SK-N-SH (cell line): ENCODE results near the gene RIC3. TPM values are rescaled to one million over a fixed set of nuclear protein-coding genes. Genes with fewer than 3 reads are reported as not detected.

Source experiments
- CTCF ChIA-PET: fragments of 300-600, 350-600 bp; formaldehyde crosslinking; extraction: SDS; loops from one replicate; lab custom pipeline; 2021; lab: Yijun Ruan, JAX
- POLR2A ChIA-PET: fragments of 350-600 bp; sonication (Branson Sonifier 250); formaldehyde crosslinking; extraction: SDS; loops from one replicate; lab custom pipeline; 2020; ENCODE audit warnings: antibody characterized with exemption, inconsistent platforms; lab: Yijun Ruan, JAX
- DNase-seq: peaks from one replicate; pipeline ENCODE4 v3.0.0; 2012
- H2AFZ ChIP-seq: fragments of 200-600 bp; sonication (generic); 2 replicates; pipeline ENCODE4 v1.8.1; 2016; ENCODE audit warnings: antibody characterized with exemption, mild to moderate bottlenecking, low read depth
- H3F3A ChIP-seq: fragments of 200-600 bp; sonication (generic); replicated peaks from 2 replicates; pipeline ENCODE3; 2016; ENCODE audit warnings: antibody characterized with exemption, mild to moderate bottlenecking; ENCODE audit not compliant: insufficient read depth
- H3K27ac ChIP-seq, 2 experiments: fragments of 200-500 bp in 1 of 2; fragments of 200-600 bp in 1 of 2; sonication (Bioruptor generic) in 1 of 2; sonication (generic), shearing (Covaris generic) in 1 of 2; 2 replicates each; pipeline versions ENCODE4 v1.5.1 to v1.6.1; 2014 to 2016; ENCODE audit warnings: low read depth in 2 of 2, inconsistent platforms in 1 of 2, low read length in 1 of 2, mild to moderate bottlenecking in 1 of 2, mixed read lengths in 1 of 2
- H3K27me3 ChIP-seq: fragments of 200-600 bp; sonication (generic), shearing (Covaris generic); 2 replicates; pipeline ENCODE4 v1.6.1; 2016; ENCODE audit warnings: mixed run types; ENCODE audit not compliant: insufficient read depth
- H3K36me3 ChIP-seq, 2 experiments: fragments of 200-500 bp in 1 of 2; fragments of 200-600 bp in 1 of 2; sonication (Bioruptor generic) in 1 of 2; sonication (generic) in 1 of 2; replicated peaks in 1 of 2; 2 replicates each; pipeline versions ENCODE3 to v1.5.1; 2014 to 2016; ENCODE audit warnings: low read length in 1 of 2, mild to moderate bottlenecking in 1 of 2; ENCODE audit not compliant: insufficient read depth in 2 of 2, control insufficient read depth in 1 of 2
- H3K4me1 ChIP-seq, 2 experiments: fragments of 200-500 bp in 1 of 2; fragments of 200-600 bp in 1 of 2; sonication (Bioruptor generic) in 1 of 2; sonication (generic), shearing (Covaris generic) in 1 of 2; 2 replicates each; pipeline versions ENCODE4 v1.5.1 to v1.6.1; 2014 to 2016; ENCODE audit warnings: low read depth in 1 of 2, low read length in 1 of 2, mixed run types in 1 of 2; ENCODE audit not compliant: insufficient read depth in 2 of 2, control insufficient read depth in 1 of 2
- H3K4me2 ChIP-seq: fragments of 200-600 bp; sonication (generic), shearing (Covaris generic); 2 replicates; pipeline ENCODE4 v1.6.1; 2017; ENCODE audit warnings: mixed run types
- H3K4me3 ChIP-seq, 2 experiments: fragments of 200-500 bp in 1 of 2; fragments of 200-600 bp in 1 of 2; sonication (Bioruptor generic) in 1 of 2; sonication (generic), shearing (Covaris generic) in 1 of 2; 2 replicates each; pipeline versions ENCODE4 v1.5.1 to v1.8.1; 2014 to 2016; ENCODE audit warnings: low read depth in 2 of 2, inconsistent platforms in 1 of 2, low read length in 1 of 2, mild to moderate bottlenecking in 1 of 2, mixed read lengths in 1 of 2, moderate library complexity in 1 of 2
- H3K79me2 ChIP-seq: fragments of 200-600 bp; sonication (generic); 2 replicates; pipeline ENCODE4 v1.8.1; 2017; ENCODE audit warnings: mild to moderate bottlenecking; ENCODE audit not compliant: insufficient read depth
- H3K9ac ChIP-seq: fragments of 200-600 bp; sonication (generic); 2 replicates; pipeline ENCODE4 v1.6.1; 2017; ENCODE audit warnings: mixed run types
- H3K9me2 ChIP-seq: fragments of 200-600 bp; sonication (generic); 2 replicates; pipeline ENCODE4 v1.6.1; 2017; ENCODE audit warnings: mixed run types
- H3K9me3 ChIP-seq: fragments of 200-600 bp; sonication (generic); 2 replicates; pipeline ENCODE4 v1.6.1; 2017; ENCODE audit warnings: mixed run types, mild to moderate bottlenecking, moderate library complexity
- H4K20me1 ChIP-seq: fragments of 200-600 bp; sonication (generic); 2 replicates; pipeline ENCODE4 v1.6.1; 2017; ENCODE audit warnings: mild to moderate bottlenecking, mixed run types; ENCODE audit not compliant: insufficient read depth
- EP300 ChIP-seq, 2 experiments: IDR thresholded peaks; 2 replicates each; pipeline versions ENCODE4 v1.4.0 to v1.6.1; 2012; ENCODE audit warnings: borderline replicate concordance in 1 of 2, low read depth in 1 of 2, low read length in 1 of 2
- FOXJ3 ChIP-seq: sonication (generic); formaldehyde crosslinking; IDR thresholded peaks from 2 replicates; pipeline ENCODE4 v1.5.1; 2020; ENCODE audit warnings: mild to moderate bottlenecking, missing genetic modification reagents
- FOXM1 ChIP-seq: IDR thresholded peaks from 2 replicates; pipeline ENCODE4 v1.4.0; 2012; ENCODE audit warnings: low read depth, mild to moderate bottlenecking
- GABPA ChIP-seq: IDR thresholded peaks from 2 replicates; pipeline ENCODE4 v1.4.0; 2012; ENCODE audit warnings: low read depth, mild to moderate bottlenecking
- GATA2 ChIP-seq: sonication (generic); formaldehyde crosslinking; IDR thresholded peaks from 2 replicates; pipeline ENCODE4 v1.5.0; 2020; ENCODE audit warnings: mild to moderate bottlenecking, missing genetic modification reagents
- JUND ChIP-seq: IDR thresholded peaks from 2 replicates; pipeline ENCODE4 v1.4.0; 2012
- NFIC ChIP-seq: IDR thresholded peaks from 2 replicates; pipeline ENCODE4 v1.4.0; 2012; ENCODE audit warnings: borderline replicate concordance
- NRF1 ChIP-seq: IDR thresholded peaks from 2 replicates; pipeline ENCODE4 v1.6.1; 2012; ENCODE audit warnings: low read depth, mild to moderate bottlenecking, low read length
- RAD21 ChIP-seq: IDR thresholded peaks from 2 replicates; pipeline ENCODE4 v1.6.1; 2012; ENCODE audit warnings: mild to moderate bottlenecking, low read length
- REST ChIP-seq: IDR thresholded peaks from 2 replicates; pipeline ENCODE4 v1.6.1; 2012; ENCODE audit warnings: mild to moderate bottlenecking, low read depth, low read length, moderate library complexity
- RFX5 ChIP-seq: IDR thresholded peaks from 2 replicates; pipeline ENCODE4 v1.6.1; 2012; ENCODE audit warnings: mild to moderate bottlenecking, improper control_type of control experiment, low read length
- SMC3 ChIP-seq: IDR thresholded peaks from 2 replicates; pipeline ENCODE4 v1.6.1; 2012; ENCODE audit warnings: low read depth, low read length, improper control_type of control experiment
- TAF1 ChIP-seq: IDR thresholded peaks from 2 replicates; pipeline ENCODE4 v1.6.1; 2012; ENCODE audit warnings: low read depth, mild to moderate bottlenecking, low read length, moderate library complexity, borderline replicate concordance
- TEAD4 ChIP-seq: IDR thresholded peaks from 2 replicates; pipeline ENCODE4 v1.4.0; 2012; ENCODE audit warnings: mild to moderate bottlenecking, borderline replicate concordance; ENCODE audit not compliant: insufficient read depth
- USF1 ChIP-seq: IDR thresholded peaks from 2 replicates; pipeline ENCODE4 v1.4.0; 2012; ENCODE audit warnings: low read depth, borderline replicate concordance
- polyA plus RNA-seq, 3 experiments: library from polyadenylated mRNA; depleted of rRNA; stranded (reverse); fragments of >200 nt; gene quantifications; 2 replicates each; pipeline ENCODE4 v1.2.3, GENCODE V29; 2012
- TF ChIP-seq, protein P1 (sequence below): fragments of 150-350 bp; IDR thresholded peaks from 2 replicates; pipeline ENCODE4 v1.6.1; 2016; ENCODE audit warnings: mild to moderate bottlenecking, low read depth, low read length
- TF ChIP-seq, protein P2 (sequence below): IDR thresholded peaks from 2 replicates; pipeline ENCODE4 v1.4.0; 2012; ENCODE audit warnings: low read depth

RIC3 gene
- polyA plus RNA-seq, 1 of the 3 experiments (the other 2 are of a cell fraction) = 0.54 TPM

DNA sequence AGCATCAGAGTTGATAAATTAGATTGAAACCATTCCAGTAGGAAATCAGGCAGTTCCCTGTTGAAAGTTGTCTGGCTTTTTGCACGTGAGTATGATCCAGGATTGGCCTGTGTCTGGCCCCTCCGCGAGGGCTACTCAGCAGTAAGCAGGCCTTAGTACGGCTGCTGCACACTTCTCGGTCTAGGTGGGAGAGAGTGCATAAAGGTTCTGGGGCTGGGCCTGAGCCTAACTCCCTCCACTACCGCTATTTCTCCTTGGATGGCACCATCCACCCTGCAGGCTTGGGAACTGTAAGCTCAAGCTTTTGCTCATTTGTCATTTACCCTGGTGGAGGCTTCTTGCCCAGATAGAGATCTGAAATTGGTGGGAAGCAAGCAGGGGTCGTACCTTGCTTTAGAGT is 65.9 kb downstream of the RIC3 start (continued):
- TF ChIP-seq USF1 = no peak
- no peak for TF ChIP-seq REST
- TF ChIP-seq, all 33 proteins: peak for 0

GRCh38 chr11:8102296-8102915 is 66.4 kb downstream of the RIC3 start:
- Histone ChIP-seq H3K27me3 (no peaks in the 10 kb centered on the region), H3K4me3 (no peak overlapping the region), H2AFZ (no peak overlapping the region), H3K9me3 (no peaks in the 10 kb centered on the region), H3K4me1 (peaks cover 2 to 6% of the 10 kb centered on the region in 2 experiments; a peak in 3 of 4 replicates), H3K9me2 (no peaks in the 10 kb centered on the region), H3F3A (peaks cover 9% of the 10 kb centered on the region), H3K79me2 (no peaks in the 10 kb centered on the region), H3K36me3 (peaks cover 4 to 87% of the 10 kb centered on the region in 2 experiments), H3K4me2 (no peak overlapping the region), H4K20me1 (no peaks in the 10 kb centered on the region), H3K27ac (no peak overlapping the region), H3K9ac (no peak overlapping the region)
- POLR2A ChIA-PET = no interaction called here
- TF ChIP-seq NRF1 (no peak), TAF1 (no peak), FOXM1 (no peak), NFIC (no peak), RAD21 (no peak), GABPA (no peak), EP300 (IDR thresholded peaks at IDR 0.05; ENCODE audit: borderline replicate concordance in 1 of 2, low read depth in 1 of 2, low read length in 1 of 2) (no peak), GATA2 (no peak), FOXJ3 (no peak), RFX5 (no peak), TEAD4 (no peak), JUND (no peak), SMC3 (no peak)
- TF ChIP-seq, protein P1, sequence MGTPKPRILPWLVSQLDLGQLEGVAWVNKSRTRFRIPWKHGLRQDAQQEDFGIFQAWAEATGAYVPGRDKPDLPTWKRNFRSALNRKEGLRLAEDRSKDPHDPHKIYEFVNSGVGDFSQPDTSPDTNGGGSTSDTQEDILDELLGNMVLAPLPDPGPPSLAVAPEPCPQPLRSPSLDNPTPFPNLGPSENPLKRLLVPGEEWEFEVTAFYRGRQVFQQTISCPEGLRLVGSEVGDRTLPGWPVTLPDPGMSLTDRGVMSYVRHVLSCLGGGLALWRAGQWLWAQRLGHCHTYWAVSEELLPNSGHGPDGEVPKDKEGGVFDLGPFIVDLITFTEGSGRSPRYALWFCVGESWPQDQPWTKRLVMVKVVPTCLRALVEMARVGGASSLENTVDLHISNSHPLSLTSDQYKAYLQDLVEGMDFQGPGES = no peak
- TF ChIP-seq, protein P2, sequence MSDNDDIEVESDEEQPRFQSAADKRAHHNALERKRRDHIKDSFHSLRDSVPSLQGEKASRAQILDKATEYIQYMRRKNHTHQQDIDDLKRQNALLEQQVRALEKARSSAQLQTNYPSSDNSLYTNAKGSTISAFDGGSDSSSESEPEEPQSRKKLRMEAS = no peak
- CTCF ChIA-PET = interaction anchor here (1.0 to 26.8 kb wide), 7 partner anchors 7 to 95 kb away, joined by 3 to 620 read pairs (median 13); no protein-coding TSS in a partner anchor
- no peak for DNase-seq
